Sigmoid colon (tissue), 4 donors: ENCODE results near the gene FLNB.
A peak's percentile ranks its signal among the peaks of the same experiment; 100 is the strongest.

Experiments
- CTCF ChIP-seq, 4 experiments: fragments of 450-650 bp in 3 of 4; fragments of 200-600 bp in 1 of 4; IDR thresholded peaks; one replicate each; pipeline ENCODE4 v1.5.1; 2016 to 2019; ENCODE audit warnings: antibody characterized with exemption in 4 of 4, mild to moderate bottlenecking in 3 of 4, moderate library complexity in 2 of 4
- EP300 ChIP-seq, 4 donors: sonication (generic); formaldehyde crosslinking; IDR thresholded peaks; one replicate each; pipeline ENCODE4 v1.6.1; 2017; ENCODE audit warnings: antibody characterized with exemption in 4 of 4
- POLR2A ChIP-seq, 2 donors: fragments of 450-650 bp; IDR thresholded peaks; one replicate each; pipeline ENCODE4 v1.6.1; 2016; ENCODE audit warnings: antibody characterized with exemption in 2 of 2, mild to moderate bottlenecking in 2 of 2, moderate library complexity in 2 of 2
- POLR2AphosphoS5 ChIP-seq, 4 donors: sonication (generic); formaldehyde crosslinking; IDR thresholded peaks; one replicate each; pipeline ENCODE4 v1.6.1; 2017; ENCODE audit warnings: antibody characterized with exemption in 4 of 4

- TF ChIP-seq CTCF (IDR thresholded peaks at IDR 0.05) (no peak), EP300 (IDR thresholded peaks at IDR 0.05) (no peak), POLR2AphosphoS5 (IDR thresholded peaks at IDR 0.05) (peak in 1 of 4 donors; percentile 6), POLR2A (IDR thresholded peaks at IDR 0.05) (no peak)
These were observed 57.5 kb downstream of the FLNB start for GRCh38 chr3:58065700-58066167.
